Skeletal muscle satellite cell (primary cell): Measurements from ENCODE around the gene OR4B1. TPM values are rescaled to one million over a fixed set of nuclear protein-coding genes. Genes with fewer than 3 reads are reported as not detected.

Experiments used
- H3K27me3 ChIP-seq: 2 replicates; pipeline ENCODE4 v1.7.0; 2013; ENCODE audit warnings: low read length; ENCODE audit not compliant: control insufficient read depth, insufficient read depth
- H3K36me3 ChIP-seq: 2 replicates; pipeline ENCODE4 v1.7.0; 2013; ENCODE audit warnings: mild to moderate bottlenecking, control low read depth, low read length; ENCODE audit not compliant: insufficient read depth
- H3K4me1 ChIP-seq: 2 replicates; pipeline ENCODE4 v1.7.0; 2013; ENCODE audit warnings: low read length; ENCODE audit not compliant: control insufficient read depth, insufficient read depth
- H3K4me2 ChIP-seq: 2 replicates; pipeline ENCODE4 v1.7.0; 2013; ENCODE audit warnings: mild to moderate bottlenecking, low read length
- H3K4me3 ChIP-seq: 2 replicates; pipeline ENCODE4 v1.7.0; 2013; ENCODE audit warnings: low read length
- H3K9ac ChIP-seq: 2 replicates; pipeline ENCODE4 v1.7.0; 2013; ENCODE audit warnings: mild to moderate bottlenecking, low read depth, low read length, moderate library complexity
- H3K9me3 ChIP-seq: replicated peaks from 2 replicates; pipeline ENCODE4 v1.7.0; 2013; ENCODE audit warnings: mild to moderate bottlenecking, control low read depth, low read length
- total RNA-seq: library from RNA; depleted of rRNA; stranded (reverse); fragments of >200 nt; gene quantifications from 2 replicates; pipeline ENCODE4 v1.2.3, GENCODE V29; 2012; rRNA removed

Gene OR4B1, protein sequence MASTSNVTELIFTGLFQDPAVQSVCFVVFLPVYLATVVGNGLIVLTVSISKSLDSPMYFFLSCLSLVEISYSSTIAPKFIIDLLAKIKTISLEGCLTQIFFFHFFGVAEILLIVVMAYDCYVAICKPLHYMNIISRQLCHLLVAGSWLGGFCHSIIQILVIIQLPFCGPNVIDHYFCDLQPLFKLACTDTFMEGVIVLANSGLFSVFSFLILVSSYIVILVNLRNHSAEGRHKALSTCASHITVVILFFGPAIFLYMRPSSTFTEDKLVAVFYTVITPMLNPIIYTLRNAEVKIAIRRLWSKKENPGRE
- total RNA-seq: not detected in 2 replicates

DNA sequence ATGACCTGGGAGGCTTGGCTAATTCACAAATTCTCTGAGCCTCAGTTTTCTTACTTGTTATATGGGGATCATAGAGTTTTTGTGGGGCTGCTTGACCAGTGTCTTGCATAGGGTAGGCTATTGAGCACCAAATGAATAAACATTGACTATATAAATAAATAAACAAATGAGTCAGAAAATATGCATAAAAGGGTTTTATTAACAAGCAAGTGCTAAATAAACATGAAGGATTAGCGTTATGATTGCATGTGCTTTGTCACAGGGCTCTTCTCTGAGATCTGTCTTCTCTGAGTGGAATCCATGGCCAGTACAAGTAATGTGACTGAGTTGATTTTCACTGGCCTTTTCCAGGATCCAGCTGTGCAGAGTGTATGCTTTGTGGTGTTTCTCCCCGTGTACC is at the start of gene OR4B1:
TSS of gene OR4B1 (plus strand) at position 301 of the 400 bp plus-strand sequence. CDS start at position 301, 0 bp downstream.
- H3K9me3 ChIP-seq: no peaks in the 10 kb centered on the region
- no peak within 1 kb of the TSS for H3K4me3 ChIP-seq
- H3K27me3 ChIP-seq: peaks cover 4% of the 10 kb centered on the region
- no peak within 1 kb of the TSS for H3K4me2 ChIP-seq
- H3K9ac ChIP-seq: no peak within 1 kb of the TSS
- no peaks in the 10 kb centered on the region for H3K36me3 ChIP-seq
- H3K4me1 ChIP-seq: no peaks in the 10 kb centered on the region

DNA sequence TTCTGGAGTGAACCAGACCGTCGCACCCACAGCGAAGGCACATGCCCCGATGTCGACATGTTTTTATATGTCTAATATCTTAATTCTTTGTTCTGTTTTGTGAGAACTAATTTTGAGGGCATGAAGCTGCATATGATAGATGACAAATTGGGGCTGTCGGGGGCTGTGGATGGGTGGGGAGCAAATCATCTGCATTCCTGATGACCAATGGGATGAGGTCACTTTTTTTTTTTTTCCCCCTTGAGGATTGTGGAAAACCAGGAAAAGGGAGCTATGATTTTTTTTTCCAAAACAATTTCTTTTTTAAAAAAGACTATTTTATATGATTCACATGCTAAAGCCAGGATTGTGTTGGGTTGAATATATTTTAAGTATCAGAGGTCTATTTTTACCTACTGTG is 49.2 kb upstream of the OR4B1 start:
- no peaks in the 10 kb centered on the region for H3K27me3 ChIP-seq
- H3K36me3 ChIP-seq: peaks cover 13% of the 10 kb centered on the region

DNA sequence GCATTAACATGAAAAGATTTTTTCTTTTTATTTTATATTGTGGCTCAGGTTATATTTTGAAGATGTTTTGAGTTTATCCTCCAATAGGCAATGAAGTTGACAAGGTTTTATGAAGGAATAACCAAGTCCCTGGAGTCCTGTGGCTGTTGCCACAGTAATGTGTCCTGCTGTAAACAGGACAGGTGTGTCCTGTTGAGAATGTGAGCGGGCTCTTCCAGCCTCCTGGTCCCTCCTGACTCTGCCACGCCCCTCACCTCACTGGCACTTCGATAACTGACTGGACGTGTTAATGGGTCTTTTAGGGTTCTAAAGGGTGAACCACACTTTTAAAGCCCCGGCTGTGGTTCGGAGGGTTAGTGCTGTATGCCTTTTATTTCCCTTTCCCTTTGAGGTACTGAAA is 47.8 kb upstream of the OR4B1 start:
- H3K27me3 ChIP-seq: no peaks in the 10 kb centered on the region
- peaks cover 24% of the 10 kb centered on the region for H3K4me1 ChIP-seq
- H3K4me3 ChIP-seq: no peak overlapping the region
- H3K4me2 ChIP-seq: no peak overlapping the region
- no peak overlapping the region for H3K9ac ChIP-seq
- H3K9me3 ChIP-seq: no peaks in the 10 kb centered on the region
- H3K36me3 ChIP-seq: peaks cover 7% of the 10 kb centered on the region

More for the DNA sequence above, 49.2 kb upstream of the OR4B1 start:
- H3K4me1 ChIP-seq: peaks cover 20% of the 10 kb centered on the region
- H3K4me3 ChIP-seq: no peak overlapping the region
- no peak overlapping the region for H3K9ac ChIP-seq
- H3K9me3 ChIP-seq: no peaks in the 10 kb centered on the region
- H3K4me2 ChIP-seq: no peak overlapping the region

DNA sequence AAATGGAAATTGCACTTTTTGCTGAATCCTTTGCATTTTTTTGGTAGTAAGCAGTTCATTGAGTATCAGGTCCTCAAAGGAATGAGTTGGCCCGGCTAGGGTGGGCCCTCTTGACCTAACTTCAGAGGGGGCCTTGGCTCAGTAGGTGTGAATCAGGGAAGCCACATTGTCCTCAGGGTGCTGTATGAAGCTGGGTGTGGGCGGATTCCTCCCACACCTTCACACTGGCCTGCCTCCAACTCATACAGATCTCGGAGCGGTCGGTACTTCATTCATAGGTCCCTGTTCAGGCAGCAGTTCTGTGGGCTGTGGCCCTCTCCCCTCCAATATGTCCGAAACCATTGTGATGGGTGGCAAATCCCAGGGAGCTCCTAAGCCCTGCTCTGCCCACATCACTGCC is 47.4 kb upstream of the OR4B1 start:
- Histone ChIP-seq H3K4me1 (peaks cover 24% of the 10 kb centered on the region), H3K36me3 (peaks cover 3% of the 10 kb centered on the region), H3K9ac (no peak overlapping the region), H3K4me3 (no peak overlapping the region), H3K9me3 (no peaks in the 10 kb centered on the region), H3K27me3 (no peaks in the 10 kb centered on the region), H3K4me2 (no peak overlapping the region)

DNA sequence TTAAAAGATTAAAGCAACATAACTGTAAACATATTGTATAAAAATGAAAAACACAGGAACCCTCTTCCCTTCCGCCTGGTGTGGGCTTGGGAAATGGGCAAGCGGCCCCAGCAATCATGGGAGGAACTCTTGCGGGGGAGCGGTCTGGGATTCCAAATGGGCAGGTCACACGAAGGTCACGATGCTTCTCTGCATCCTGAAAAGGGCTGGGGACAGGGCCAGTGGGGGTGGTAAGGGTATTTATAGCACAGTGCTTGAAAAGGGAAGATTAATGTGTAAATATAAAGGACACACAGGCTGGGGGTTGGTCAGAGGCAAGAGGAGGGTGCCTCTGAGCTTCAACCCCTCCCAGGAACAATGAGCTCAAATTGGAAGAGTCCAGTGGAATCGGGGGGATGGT is 46.9 kb upstream of the OR4B1 start:
- H3K9ac ChIP-seq: no peak overlapping the region
- peaks cover 3% of the 10 kb centered on the region for H3K36me3 ChIP-seq
- no peak overlapping the region for H3K4me3 ChIP-seq
- peak overlapping the region; percentile 23 for H3K4me2 ChIP-seq
- peaks cover 24% of the 10 kb centered on the region for H3K4me1 ChIP-seq
- no peaks in the 10 kb centered on the region for H3K27me3 ChIP-seq
- H3K9me3 ChIP-seq: no peaks in the 10 kb centered on the region

DNA sequence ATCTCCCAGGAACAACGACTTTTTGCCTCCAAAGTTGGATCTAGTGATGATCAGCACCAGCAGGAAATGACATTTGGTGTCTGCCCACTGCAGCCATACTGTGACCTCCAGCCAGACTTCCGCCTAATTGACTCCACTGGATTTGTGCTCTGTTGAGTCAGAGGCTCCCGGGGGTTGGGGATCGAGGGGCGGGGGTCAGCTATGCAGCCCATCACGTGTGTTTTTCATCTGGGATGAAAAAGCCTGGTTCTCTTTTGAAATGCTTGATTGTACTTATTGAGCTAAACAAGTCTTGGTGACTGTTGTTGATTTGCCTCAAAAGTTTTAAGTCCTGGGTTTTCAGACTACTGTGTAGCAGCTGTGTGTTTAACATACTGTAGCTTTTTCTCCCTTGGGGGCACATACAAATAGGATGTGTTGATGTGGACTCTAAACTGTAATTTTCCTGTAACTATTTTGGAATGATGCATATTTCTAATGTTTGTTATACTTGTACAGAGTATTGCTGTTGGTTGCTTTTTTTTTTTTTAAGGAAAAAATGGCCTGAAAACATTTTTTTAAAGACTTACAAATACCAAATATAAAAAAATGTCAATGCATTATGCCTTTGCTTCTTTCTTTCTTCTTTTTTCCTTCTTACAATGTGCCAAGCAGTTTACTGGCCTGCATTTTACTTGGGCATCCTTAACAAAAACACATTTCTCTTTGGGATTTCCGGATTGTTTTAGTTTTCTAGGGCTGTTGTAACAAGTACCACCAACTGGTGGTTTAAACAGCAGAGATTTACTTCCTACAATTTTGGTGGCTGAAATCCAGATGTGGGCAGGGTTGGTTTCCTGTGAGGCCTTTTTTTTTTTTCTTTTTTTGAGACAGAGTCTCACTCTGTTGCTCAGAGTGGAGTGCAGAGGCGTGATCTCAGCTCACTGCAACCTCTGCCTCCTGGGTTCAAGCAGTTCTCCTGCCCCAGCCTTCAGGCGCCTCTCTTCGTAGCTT is 46.1 kb upstream of the OR4B1 start:
- H3K36me3 ChIP-seq: peaks cover 3% of the 10 kb centered on the region
- no peaks in the 10 kb centered on the region for H3K27me3 ChIP-seq
- H3K4me1 ChIP-seq: peaks cover 24% of the 10 kb centered on the region
- H3K4me2 ChIP-seq: peak overlapping the region; percentile 23
- no peak overlapping the region for H3K9ac ChIP-seq
- H3K9me3 ChIP-seq: no peaks in the 10 kb centered on the region
- no peak overlapping the region for H3K4me3 ChIP-seq

DNA sequence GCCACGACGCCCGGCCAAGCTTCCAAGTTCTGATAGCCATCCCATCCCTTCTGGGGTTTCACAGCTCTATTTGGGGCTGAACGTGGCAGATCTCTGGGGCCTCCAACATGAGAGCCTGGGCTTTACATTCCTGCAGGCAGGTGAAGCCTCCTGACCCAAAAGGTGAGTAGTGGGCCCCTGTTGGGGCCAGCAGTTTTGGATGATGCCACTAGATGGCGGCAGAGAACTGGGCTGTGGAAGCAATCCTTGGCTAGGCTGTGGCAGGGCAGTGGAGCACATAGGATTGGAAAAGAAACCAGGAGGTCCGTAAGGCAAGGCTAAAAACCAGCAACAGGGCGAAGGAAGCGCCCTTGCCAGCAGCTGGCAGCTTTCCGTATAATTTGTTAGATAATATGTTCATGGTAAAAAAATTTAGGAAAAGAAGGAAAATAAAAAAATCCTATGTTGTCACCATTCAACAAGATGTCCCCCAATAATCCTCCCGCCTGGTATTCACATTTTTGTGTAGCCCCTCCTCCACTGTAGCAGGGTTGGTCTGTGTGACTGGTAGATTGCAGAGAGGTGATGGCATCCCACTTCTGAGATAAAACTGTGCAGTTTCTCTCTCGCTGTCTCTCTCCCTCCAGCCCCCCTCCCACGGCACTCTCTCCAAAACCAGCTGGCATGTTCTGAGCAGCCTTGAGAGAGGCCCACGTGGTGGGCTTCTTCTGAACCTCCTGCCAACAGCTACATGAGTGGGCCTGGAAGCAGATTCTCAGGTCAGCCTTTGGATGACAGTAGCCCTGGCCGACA is 43.6 kb upstream of the OR4B1 start:
- H3K27me3 ChIP-seq: no peaks in the 10 kb centered on the region
- H3K4me2 ChIP-seq: peak overlapping the region; percentile 75
- H3K36me3 ChIP-seq: peaks cover 2% of the 10 kb centered on the region
- H3K4me1 ChIP-seq: peaks cover 24% of the 10 kb centered on the region
- no peak overlapping the region for H3K9ac ChIP-seq
- peak overlapping the region; percentile 26 for H3K4me3 ChIP-seq
- H3K9me3 ChIP-seq: no peaks in the 10 kb centered on the region

DNA sequence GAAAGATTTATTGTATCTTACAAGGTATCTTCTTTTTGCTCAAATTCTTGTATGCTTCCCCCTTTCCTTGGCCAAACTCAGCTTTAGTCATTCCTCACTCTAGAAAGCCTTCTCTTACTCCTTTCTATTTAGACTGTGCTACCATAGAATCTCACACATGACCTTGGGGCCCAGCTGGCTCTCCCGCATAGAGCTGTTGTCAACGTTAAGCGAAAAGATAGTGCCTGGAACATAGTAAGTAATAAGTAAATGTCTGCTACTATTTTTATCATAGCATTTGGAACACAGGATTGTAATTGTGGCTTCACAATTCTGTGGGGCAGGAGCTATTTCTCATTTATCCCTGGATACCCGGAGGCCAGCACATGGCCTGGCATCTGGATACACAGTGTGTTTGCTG is 38.9 kb upstream of the OR4B1 start:
- Histone ChIP-seq H3K4me2 (no peak overlapping the region), H3K4me1 (peaks cover 4% of the 10 kb centered on the region), H3K9me3 (no peaks in the 10 kb centered on the region), H3K36me3 (no peaks in the 10 kb centered on the region), H3K4me3 (no peak overlapping the region), H3K9ac (no peak overlapping the region), H3K27me3 (no peaks in the 10 kb centered on the region)

DNA sequence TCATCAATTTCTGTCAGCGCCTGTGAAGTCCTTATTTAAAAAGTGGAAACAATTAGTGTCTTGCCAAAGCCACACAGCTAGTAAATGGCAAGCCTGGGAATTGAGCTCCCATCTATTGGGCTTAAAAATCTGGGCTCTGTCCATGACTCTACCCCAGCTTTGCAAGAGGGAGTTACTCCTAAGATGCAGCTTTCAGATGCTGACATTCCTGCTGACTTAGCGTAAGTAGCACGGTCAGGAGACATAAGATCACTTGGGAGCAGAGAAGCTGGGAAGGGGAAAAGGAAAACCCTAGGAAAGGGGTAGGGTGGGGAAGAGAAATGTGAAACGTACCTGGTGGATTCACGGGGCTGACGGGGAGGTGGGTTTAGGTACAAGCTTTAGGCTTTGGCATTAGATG is 36.0 kb upstream of the OR4B1 start:
- H3K4me1 ChIP-seq: no peaks in the 10 kb centered on the region
- no peaks in the 10 kb centered on the region for H3K36me3 ChIP-seq
- no peaks in the 10 kb centered on the region for H3K9me3 ChIP-seq
- H3K27me3 ChIP-seq: no peaks in the 10 kb centered on the region
- H3K4me3 ChIP-seq: no peak overlapping the region
- H3K4me2 ChIP-seq: no peak overlapping the region
- H3K9ac ChIP-seq: no peak overlapping the region

DNA sequence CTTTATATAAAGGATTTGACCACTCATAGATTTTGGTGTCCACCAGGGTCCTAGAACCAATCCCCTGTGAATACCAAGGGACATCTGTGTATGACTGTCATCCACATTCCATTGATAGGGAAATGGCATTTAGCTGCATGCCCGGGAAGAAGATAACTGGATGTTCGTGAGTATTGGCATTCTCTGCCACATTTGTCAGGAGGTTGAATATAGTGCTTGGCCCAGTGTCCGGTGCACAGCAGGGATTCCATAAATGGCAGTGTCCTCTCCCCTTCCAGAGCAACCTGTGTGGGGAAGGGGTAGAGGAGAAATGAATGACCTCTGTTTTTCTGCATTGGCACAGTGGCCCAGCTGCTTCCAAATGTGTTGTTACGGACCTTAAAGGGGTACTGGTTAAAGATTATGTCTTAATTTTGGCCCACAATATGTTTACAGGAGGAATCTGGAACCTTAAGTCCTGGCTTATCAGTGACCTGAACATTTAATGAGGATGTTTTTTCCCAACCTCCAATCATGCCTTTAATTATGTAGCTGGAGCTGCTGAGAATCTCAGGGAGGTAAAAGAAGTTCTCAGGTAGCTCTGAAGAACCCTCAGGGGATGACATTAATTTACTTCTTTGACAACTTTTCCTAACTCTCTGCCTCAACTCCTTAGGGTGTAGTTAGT is 33.6 kb upstream of the OR4B1 start:
- no peaks in the 10 kb centered on the region for H3K4me1 ChIP-seq
- no peak overlapping the region for H3K9ac ChIP-seq
- no peaks in the 10 kb centered on the region for H3K27me3 ChIP-seq
- H3K36me3 ChIP-seq: no peaks in the 10 kb centered on the region
- H3K4me3 ChIP-seq: no peak overlapping the region
- H3K4me2 ChIP-seq: no peak overlapping the region
- H3K9me3 ChIP-seq: no peaks in the 10 kb centered on the region
